ELF-1 (cell line): ENCODE results near the gene KBTBD13.
A peak's percentile ranks its signal among the peaks of the same experiment; 100 is the strongest.

Experiments
- DNase-seq: peaks from one replicate; pipeline ENCODE4 v3.0.0-alpha.2; 2016; ENCODE audit warnings: low read depth, low spot score

The KBTBD13 gene

GRCh38 chr15:65106011-65106590 lies 29.6 kb downstream of the KBTBD13 start:
- no peak for DNase-seq

- DNase-seq: peak; percentile 22
These were observed 34.2 kb downstream of the KBTBD13 start for GRCh38 chr15:65110676-65111292.

GRCh38 chr15:65115086-65115485 lies 38.5 kb downstream of the KBTBD13 start, which contains the start of gene UBAP1L:
Gene UBAP1L, minus strand, starts transcription at chr15:65115200. Its CDS starts 8,985 bp downstream, at chr15:65106215.
- no peak for DNase-seq

- DNase-seq: no peak
These were observed 39.0 kb downstream of the KBTBD13 start for GRCh38 chr15:65115542-65115941.
